Keratinocyte (primary cell): ENCODE measurements around the gene GPR157.

ENCODE experiments used
- EZH2 ChIP-seq: IDR thresholded peaks from one replicate; pipeline ENCODE4 v1.6.1; 2012; ENCODE audit warnings: inconsistent platforms, mild to moderate bottlenecking, low read length, moderate library complexity
- TF ChIP-seq, protein P1 (sequence below), 3 experiments: IDR thresholded peaks in 1 of 3; conservative IDR thresholded peaks in 1 of 3; optimal IDR thresholded peaks in 1 of 3; 2 replicates in 2 of 3; 3 replicates in 1 of 3; pipeline versions ENCODE3 to v1.5.1; 2011; ENCODE audit warnings: low read length in 3 of 3, mild to moderate bottlenecking in 3 of 3, moderate library complexity in 2 of 3, control low read depth in 1 of 3, inconsistent platforms in 1 of 3; ENCODE audit not compliant: insufficient read depth in 2 of 3; ENCODE audit errors: extremely low read depth in 1 of 3

DNA sequence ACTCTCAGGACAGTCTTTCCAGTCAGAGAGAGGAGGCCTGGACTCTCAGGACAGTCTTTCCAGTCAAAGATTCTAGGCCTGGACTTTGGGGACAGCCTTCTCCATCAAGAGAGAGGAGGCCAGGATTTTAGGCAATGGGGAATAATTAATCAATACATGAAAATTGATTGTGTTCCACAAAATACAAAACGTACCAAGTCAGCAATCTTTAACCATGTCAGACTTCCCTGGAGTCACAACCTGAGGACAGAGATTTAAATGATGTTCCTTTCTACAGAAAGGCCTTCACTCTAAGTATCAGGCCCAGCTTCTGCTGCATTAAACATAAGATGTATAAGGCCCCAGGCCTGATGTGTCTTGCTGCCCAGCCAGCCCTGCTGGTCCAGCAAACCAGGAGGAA lies 27.0 kb upstream of the GPR157 start:
- TF ChIP-seq, protein P1, sequence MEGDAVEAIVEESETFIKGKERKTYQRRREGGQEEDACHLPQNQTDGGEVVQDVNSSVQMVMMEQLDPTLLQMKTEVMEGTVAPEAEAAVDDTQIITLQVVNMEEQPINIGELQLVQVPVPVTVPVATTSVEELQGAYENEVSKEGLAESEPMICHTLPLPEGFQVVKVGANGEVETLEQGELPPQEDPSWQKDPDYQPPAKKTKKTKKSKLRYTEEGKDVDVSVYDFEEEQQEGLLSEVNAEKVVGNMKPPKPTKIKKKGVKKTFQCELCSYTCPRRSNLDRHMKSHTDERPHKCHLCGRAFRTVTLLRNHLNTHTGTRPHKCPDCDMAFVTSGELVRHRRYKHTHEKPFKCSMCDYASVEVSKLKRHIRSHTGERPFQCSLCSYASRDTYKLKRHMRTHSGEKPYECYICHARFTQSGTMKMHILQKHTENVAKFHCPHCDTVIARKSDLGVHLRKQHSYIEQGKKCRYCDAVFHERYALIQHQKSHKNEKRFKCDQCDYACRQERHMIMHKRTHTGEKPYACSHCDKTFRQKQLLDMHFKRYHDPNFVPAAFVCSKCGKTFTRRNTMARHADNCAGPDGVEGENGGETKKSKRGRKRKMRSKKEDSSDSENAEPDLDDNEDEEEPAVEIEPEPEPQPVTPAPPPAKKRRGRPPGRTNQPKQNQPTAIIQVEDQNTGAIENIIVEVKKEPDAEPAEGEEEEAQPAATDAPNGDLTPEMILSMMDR (optimal IDR thresholded peaks at IDR 0.05 in 1 of 3, IDR thresholded peaks at IDR 0.05 in 1 of 3, conservative IDR thresholded peaks at IDR 0.05 in 1 of 3; ENCODE audit: extremely low read depth in 1 of 3, insufficient read depth in 2 of 3, low read length in 3 of 3) = no peak
- TF ChIP-seq EZH2 = no peak
